ENCODE results near the gene GAPT. TPM values are rescaled to one million over a fixed set of nuclear protein-coding genes. Genes with fewer than 3 reads are reported as not detected.

Gene GAPT
- polyA plus RNA-seq, 1 donor from 2014 or later = not detected

- no peak overlapping the region for H3K27ac ChIP-seq (ENCODE audit: low read length)
- H3K4me3 ChIP-seq (ENCODE audit: low read length) = peak overlapping the region; percentile 88
- H3K9me3 ChIP-seq (ENCODE audit: low read length) = no peaks in the 10 kb centered on the region
- H3F3A ChIP-seq (ENCODE audit: insufficient read depth, low read length, poor library complexity, severe bottlenecking) = no peaks in the 10 kb centered on the region
- H3K36me3 ChIP-seq (ENCODE audit: insufficient read depth, low read length) = peaks cover 48% of the 10 kb centered on the region
- peaks cover 5% of the 10 kb centered on the region for H4K20me1 ChIP-seq (ENCODE audit: insufficient read depth)
- H3K9ac ChIP-seq (ENCODE audit: low read length) = no peak overlapping the region
- no peaks in the 10 kb centered on the region for H3K9me2 ChIP-seq (ENCODE audit: insufficient read depth, low read length)
- peak overlapping the region; percentile 97 for H3K4me2 ChIP-seq (ENCODE audit: low read length)
- no peak overlapping the region for H2AFZ ChIP-seq (ENCODE audit: low read depth, low read length)
- H3K27me3 ChIP-seq (ENCODE audit: insufficient read depth, low read depth, low read length) = no peaks in the 10 kb centered on the region
- TF ChIP-seq TAF1 (IDR thresholded peaks at IDR 0.05; ENCODE audit: low read depth) = no peak
- no peak for TF ChIP-seq SMC3 (conservative IDR thresholded peaks at IDR 0.05; ENCODE audit: poor library complexity)
- TF ChIP-seq POLR2AphosphoS5 (IDR thresholded peaks at IDR 0.05) = no peak
- no peak for TF ChIP-seq RAD21 (conservative IDR thresholded peaks at IDR 0.05)
- TF ChIP-seq REST (IDR thresholded peaks at IDR 0.05; ENCODE audit: borderline replicate concordance) = no peak
- no peak for TF ChIP-seq EP300 (conservative IDR thresholded peaks at IDR 0.05; ENCODE audit: poor library complexity, severe bottlenecking)
- no peak for TF ChIP-seq EZH2 (IDR thresholded peaks at IDR 0.05; ENCODE audit: borderline replicate concordance, insufficient read depth, low read length, poor library complexity, severe bottlenecking)
- no peak for TF ChIP-seq CTCF (IDR thresholded peaks at IDR 0.05; ENCODE audit: poor library complexity, severe bottlenecking)
- no peak for TF ChIP-seq MXI1 (conservative IDR thresholded peaks at IDR 0.05; ENCODE audit: poor library complexity, severe bottlenecking)
- peaks cover 61% of the 10 kb centered on the region for H3K79me2 ChIP-seq (replicated peaks; ENCODE audit: insufficient read depth, low read length)
Observed at GRCh38 chr5:58455066-58455465, 36.2 kb upstream of the GAPT start.

- H3K79me2 ChIP-seq (replicated peaks; ENCODE audit: insufficient read depth, low read length) = peaks cover 61% of the 10 kb centered on the region
- TF ChIP-seq MXI1 (conservative IDR thresholded peaks at IDR 0.05; ENCODE audit: poor library complexity, severe bottlenecking) (no peak), TAF1 (IDR thresholded peaks at IDR 0.05; ENCODE audit: low read depth) (no peak), REST (IDR thresholded peaks at IDR 0.05; ENCODE audit: borderline replicate concordance) (no peak), RAD21 (conservative IDR thresholded peaks at IDR 0.05) (no peak), POLR2AphosphoS5 (IDR thresholded peaks at IDR 0.05) (no peak), EZH2 (IDR thresholded peaks at IDR 0.05; ENCODE audit: borderline replicate concordance, insufficient read depth, low read length, poor library complexity, severe bottlenecking) (no peak), EP300 (conservative IDR thresholded peaks at IDR 0.05; ENCODE audit: poor library complexity, severe bottlenecking) (no peak), SMC3 (conservative IDR thresholded peaks at IDR 0.05; ENCODE audit: poor library complexity) (no peak), CTCF (IDR thresholded peaks at IDR 0.05; ENCODE audit: poor library complexity, severe bottlenecking) (no peak)
- H3K9me2 ChIP-seq (ENCODE audit: insufficient read depth, low read length) = no peaks in the 10 kb centered on the region
- no peak overlapping the region for H3K9ac ChIP-seq (ENCODE audit: low read length)
- H3K9me3 ChIP-seq (ENCODE audit: low read length) = no peaks in the 10 kb centered on the region
- H3K36me3 ChIP-seq (ENCODE audit: insufficient read depth, low read length) = peaks cover 48% of the 10 kb centered on the region
- H3K27ac ChIP-seq (ENCODE audit: low read length) = no peak overlapping the region
- H2AFZ ChIP-seq (ENCODE audit: low read depth, low read length) = no peak overlapping the region
- H3K4me3 ChIP-seq (ENCODE audit: low read length) = peak overlapping the region; percentile 88
- no peaks in the 10 kb centered on the region for H3F3A ChIP-seq (ENCODE audit: insufficient read depth, low read length, poor library complexity, severe bottlenecking)
- peak overlapping the region; percentile 97 for H3K4me2 ChIP-seq (ENCODE audit: low read length)
- H3K27me3 ChIP-seq (ENCODE audit: insufficient read depth, low read depth, low read length) = no peaks in the 10 kb centered on the region
- peaks cover 5% of the 10 kb centered on the region for H4K20me1 ChIP-seq (ENCODE audit: insufficient read depth)
Observed at GRCh38 chr5:58455480-58455879, 35.8 kb upstream of the GAPT start.

Data from neural cell (in vitro differentiated cells).